BJ (cell line): Measurements from ENCODE around the gene VPS37D. TPM values are rescaled to one million over a fixed set of nuclear protein-coding genes. Genes with fewer than 3 reads are reported as not detected.
"Not testable (repeated sequence)": the region's sequence is repeated elsewhere in the genome, so short reads cannot be mapped to it uniquely, and the experiment has no call there.

ENCODE experiments used
- CTCF ChIA-PET: fragments of 350-600 bp; formaldehyde crosslinking; extraction: SDS; loops from one replicate; lab custom pipeline; 2021; ENCODE audit warnings: antibody characterized with exemption, inconsistent platforms; lab: Yijun Ruan, JAX
- POLR2A ChIA-PET: fragments of 300-600 bp; sonication (Branson Sonifier 250); formaldehyde crosslinking; extraction: SDS; loops from one replicate; lab custom pipeline; 2021; ENCODE audit warnings: antibody characterized with exemption; lab: Charles Lee
- DNase-seq: peaks from one replicate; pipeline ENCODE4 v3.0.0-alpha.2; 2011; ENCODE audit warnings: low read depth
- H3K27me3 ChIP-seq: 2 replicates; pipeline ENCODE4 v1.6.0; 2011; ENCODE audit warnings: low read length; ENCODE audit not compliant: control insufficient read depth, insufficient read depth
- H3K36me3 ChIP-seq: 2 replicates; pipeline ENCODE4 v1.5.1; 2011; ENCODE audit warnings: low read length; ENCODE audit not compliant: control insufficient read depth, insufficient read depth
- H3K4me3 ChIP-seq: 2 replicates; pipeline ENCODE4 v1.5.1; 2011; ENCODE audit warnings: low read depth, mild to moderate bottlenecking, control low read depth, low read length
- polyA plus RNA-seq: library from polyadenylated mRNA; depleted of rRNA; stranded (reverse); fragments of >200 nt; gene quantifications from 2 replicates; pipeline ENCODE4 v1.2.3, GENCODE V29; 2011
- TF ChIP-seq, protein P1 (sequence below): IDR thresholded peaks from 2 replicates; pipeline ENCODE4 v1.5.1; 2011; ENCODE audit warnings: low read depth, mild to moderate bottlenecking, control low read depth, inconsistent platforms, low read length, moderate library complexity; ENCODE audit not compliant: insufficient read depth

Gene VPS37D
- polyA plus RNA-seq, 1 experiment, result 3.3 TPM

DNA sequence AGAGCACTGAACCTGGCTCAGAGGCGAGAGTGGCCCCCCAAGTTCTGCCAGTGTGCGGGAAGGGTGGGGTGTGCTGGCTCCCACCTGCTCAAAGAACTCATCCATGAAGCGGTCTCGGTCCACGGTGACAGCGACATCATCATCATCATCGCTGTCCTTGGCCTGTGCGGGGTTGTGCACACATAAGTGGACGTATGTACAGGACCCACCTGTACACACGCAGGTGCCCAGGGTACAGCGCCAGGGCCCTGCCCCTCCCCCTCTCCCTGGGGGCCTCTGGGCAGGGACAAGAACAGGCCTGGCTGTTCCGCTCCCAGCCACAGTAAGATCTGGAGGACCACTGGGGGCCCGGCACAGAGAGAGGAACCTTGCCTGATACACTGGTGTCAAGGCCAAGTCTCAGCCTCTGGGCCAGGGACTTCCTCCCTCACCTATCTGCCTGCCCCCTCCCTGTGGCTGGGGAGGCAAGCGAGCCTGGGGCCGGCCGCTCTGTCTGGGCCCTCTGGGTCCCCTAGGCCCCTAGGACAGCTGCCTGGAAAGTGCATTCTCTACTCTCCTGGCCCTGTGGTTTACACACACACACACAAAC is 41.4 kb downstream of the VPS37D start:
- H3K36me3 ChIP-seq, result peaks cover 10% of the 10 kb centered on the region
- ChIA-PET POLR2A (no interaction called here), CTCF (no interaction called here)
- no peaks in the 10 kb centered on the region for H3K27me3 ChIP-seq
- DNase-seq, result no peak
- TF ChIP-seq, protein P1, sequence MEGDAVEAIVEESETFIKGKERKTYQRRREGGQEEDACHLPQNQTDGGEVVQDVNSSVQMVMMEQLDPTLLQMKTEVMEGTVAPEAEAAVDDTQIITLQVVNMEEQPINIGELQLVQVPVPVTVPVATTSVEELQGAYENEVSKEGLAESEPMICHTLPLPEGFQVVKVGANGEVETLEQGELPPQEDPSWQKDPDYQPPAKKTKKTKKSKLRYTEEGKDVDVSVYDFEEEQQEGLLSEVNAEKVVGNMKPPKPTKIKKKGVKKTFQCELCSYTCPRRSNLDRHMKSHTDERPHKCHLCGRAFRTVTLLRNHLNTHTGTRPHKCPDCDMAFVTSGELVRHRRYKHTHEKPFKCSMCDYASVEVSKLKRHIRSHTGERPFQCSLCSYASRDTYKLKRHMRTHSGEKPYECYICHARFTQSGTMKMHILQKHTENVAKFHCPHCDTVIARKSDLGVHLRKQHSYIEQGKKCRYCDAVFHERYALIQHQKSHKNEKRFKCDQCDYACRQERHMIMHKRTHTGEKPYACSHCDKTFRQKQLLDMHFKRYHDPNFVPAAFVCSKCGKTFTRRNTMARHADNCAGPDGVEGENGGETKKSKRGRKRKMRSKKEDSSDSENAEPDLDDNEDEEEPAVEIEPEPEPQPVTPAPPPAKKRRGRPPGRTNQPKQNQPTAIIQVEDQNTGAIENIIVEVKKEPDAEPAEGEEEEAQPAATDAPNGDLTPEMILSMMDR, result no peak
- H3K4me3 ChIP-seq, result no peak overlapping the region

DNA sequence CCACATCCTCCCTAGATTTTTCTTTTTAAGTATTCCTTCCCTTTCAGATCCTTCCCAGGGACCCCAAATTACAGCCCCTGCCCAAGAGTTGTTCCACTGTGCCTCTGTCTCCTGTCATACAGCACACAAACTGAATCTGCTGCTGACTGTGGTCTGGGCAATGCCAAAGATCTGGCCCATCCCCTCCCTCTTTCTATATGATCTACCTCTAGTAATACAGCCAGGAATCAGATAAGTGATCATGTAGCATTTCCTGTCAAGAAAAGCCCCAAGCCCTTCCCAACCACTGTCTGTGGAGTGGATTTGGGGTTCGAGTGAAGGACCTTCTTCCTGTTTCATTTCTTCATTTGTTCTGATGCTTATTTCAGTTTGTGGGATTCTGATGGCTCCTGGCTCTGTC is 45.1 kb downstream of the VPS37D start:
- Histone ChIP-seq H3K36me3 (peaks cover 2% of the 10 kb centered on the region), H3K4me3 (no peak overlapping the region), H3K27me3 (no peaks in the 10 kb centered on the region)
- TF ChIP-seq, protein P1, result no peak
- ChIA-PET CTCF (interaction anchor here (1.9 to 2.7 kb wide), 2 partner anchors 11 to 13 kb away, joined by 6 to 9 read pairs; no protein-coding TSS in a partner anchor), POLR2A (no interaction called here)
- no peak for DNase-seq

DNA sequence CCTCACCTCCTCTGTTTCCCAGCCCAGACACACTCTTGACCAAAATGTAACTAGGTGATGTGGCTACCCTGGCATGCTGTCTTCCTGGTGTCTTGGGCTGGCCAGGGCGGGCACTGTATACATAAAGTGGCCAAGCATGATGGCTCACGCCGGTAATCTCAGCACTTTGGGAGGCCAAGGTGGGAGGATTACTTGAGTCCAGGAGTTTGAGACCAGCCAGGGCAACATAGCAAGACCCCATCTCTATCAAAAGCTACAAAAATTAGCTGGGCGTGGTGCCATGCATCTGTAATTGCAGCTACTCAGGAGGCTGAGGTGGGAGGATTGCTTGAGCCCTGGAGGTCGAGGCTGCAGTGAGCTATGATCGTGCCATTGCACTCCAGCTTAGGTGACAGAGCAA is 45.7 kb downstream of the VPS37D start:
- DNase-seq, H3K4me3 ChIP-seq, H3K36me3 ChIP-seq, POLR2A ChIA-PET, H3K27me3 ChIP-seq: not testable (repeated sequence)
- CTCF ChIA-PET, result interaction anchor here (1.2 to 2.7 kb wide), 3 partner anchors 9 to 21 kb away, joined by 4 to 9 read pairs (median 5); no protein-coding TSS in a partner anchor

DNA sequence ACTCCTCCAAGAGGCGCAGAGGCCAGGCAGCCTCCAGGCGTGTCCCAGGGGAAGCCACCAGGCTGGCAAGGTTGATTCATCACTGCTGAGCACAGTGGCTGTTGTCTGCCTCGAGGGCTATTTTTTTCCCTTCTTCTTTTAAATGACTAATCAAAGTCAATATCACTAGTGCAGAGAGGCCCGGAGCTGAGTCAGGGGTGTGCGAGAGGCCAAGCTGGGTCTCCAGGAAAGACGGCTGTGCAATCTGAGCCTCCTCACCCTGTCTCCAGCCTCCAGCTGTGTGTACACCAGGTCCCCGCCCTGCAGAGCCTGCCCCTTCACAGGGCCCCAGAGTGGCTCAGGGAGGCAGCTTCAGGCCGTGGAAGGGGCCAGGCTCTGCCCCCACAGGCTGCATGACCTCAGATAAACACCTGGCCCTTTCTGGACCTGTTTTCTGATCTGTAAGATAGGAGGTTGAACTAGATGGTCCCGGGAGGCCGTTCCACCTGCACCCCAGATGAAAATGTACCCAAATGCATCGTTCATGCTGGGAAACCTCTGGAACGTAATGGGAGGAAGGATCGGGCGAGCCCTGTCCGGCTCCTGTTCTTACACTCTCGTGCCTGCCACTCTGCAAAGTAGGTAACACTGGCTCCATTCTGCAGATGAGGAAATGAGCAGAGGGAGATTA is 48.2 kb downstream of the VPS37D start:
- ChIA-PET CTCF (interaction anchor here (1.0 to 3.7 kb wide), 6 partner anchors 10 to 109 kb away, joined by 3 to 23 read pairs (median 9); no protein-coding TSS in a partner anchor), POLR2A (interaction anchor here (0.6 kb wide), 1 partner anchor 17 kb away, joined by 6 read pairs; no protein-coding TSS in a partner anchor)
- TF ChIP-seq, protein P1, result peak; percentile 3; the same call in 1 of the 2 replicates
- Histone ChIP-seq H3K4me3 (no peak overlapping the region), H3K27me3 (no peaks in the 10 kb centered on the region), H3K36me3 (peaks cover 2% of the 10 kb centered on the region; the same call in 1 of the 2 replicates)
- peak; percentile 84 for DNase-seq

DNA sequence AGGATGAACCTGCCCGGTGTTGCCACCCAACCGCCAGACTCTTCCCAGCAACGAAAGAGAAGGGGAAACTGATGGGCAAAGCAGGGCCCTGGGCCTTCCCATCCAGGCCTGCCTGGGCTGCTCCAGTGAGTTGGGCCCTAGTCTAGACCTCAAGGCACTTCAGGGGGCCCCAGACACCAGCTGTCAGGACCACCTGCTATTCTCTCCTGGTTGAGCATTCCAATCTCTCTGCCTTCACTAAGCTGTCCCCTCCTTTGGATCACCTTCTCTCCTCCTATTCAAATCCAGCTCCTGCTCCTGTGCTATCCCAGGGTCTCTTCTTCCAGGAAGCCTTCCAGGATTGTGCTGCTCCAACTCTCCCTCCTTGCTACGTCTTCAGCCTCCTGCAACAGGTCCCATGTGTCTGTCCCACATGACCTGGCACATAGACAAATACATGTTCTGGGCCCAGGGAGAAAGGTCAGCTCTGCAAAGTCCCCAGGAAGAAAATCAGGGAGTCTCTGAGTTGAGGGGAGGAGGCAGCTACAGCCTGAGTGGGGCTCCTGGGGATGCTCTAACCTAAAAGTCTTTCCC is 48.8 kb downstream of the VPS37D start:
- no peaks in the 10 kb centered on the region for H3K27me3 ChIP-seq
- DNase-seq, result no peak
- TF ChIP-seq, protein P1, result no peak
- H3K36me3 ChIP-seq, result peaks cover 2% of the 10 kb centered on the region; the same call in 1 of the 2 replicates
- H3K4me3 ChIP-seq, result no peak overlapping the region
- ChIA-PET CTCF (interaction anchor here (1.2 to 3.7 kb wide), 6 partner anchors 10 to 109 kb away, joined by 3 to 23 read pairs (median 10); no protein-coding TSS in a partner anchor), POLR2A (interaction anchor here (0.5 kb wide), 1 partner anchor 9 kb away, joined by 4 read pairs; no protein-coding TSS in a partner anchor)
